Stomach smooth muscle (tissue), 2 donors: Measurements from ENCODE around the gene ZBTB7C.

Experiments used
- H3K27ac ChIP-seq: one replicate; pipeline ENCODE4 v1.7.0; 2013; ENCODE audit warnings: mild to moderate bottlenecking, low read length, inconsistent platforms
- H3K27me3 ChIP-seq, 2 donors: one replicate each; pipeline ENCODE4 v1.7.0; 2013; ENCODE audit warnings: low read length in 2 of 2; ENCODE audit not compliant: insufficient read depth in 2 of 2, control insufficient read depth in 1 of 2
- H3K36me3 ChIP-seq, 2 donors: one replicate each; pipeline ENCODE4 v1.7.0; 2013; ENCODE audit warnings: low read length in 2 of 2; ENCODE audit not compliant: control insufficient read depth in 2 of 2, insufficient read depth in 2 of 2
- H3K4me1 ChIP-seq: one replicate; pipeline ENCODE4 v1.7.0; 2013; ENCODE audit warnings: low read length; ENCODE audit not compliant: control insufficient read depth, insufficient read depth
- H3K4me3 ChIP-seq, 2 donors: one replicate each; pipeline ENCODE4 v1.7.0; 2013; ENCODE audit warnings: low read length in 2 of 2
- H3K9ac ChIP-seq, 2 donors: one replicate each; pipeline ENCODE4 v1.7.0; 2013; ENCODE audit warnings: low read length in 2 of 2, mild to moderate bottlenecking in 1 of 2
- H3K9me3 ChIP-seq, 2 donors: one replicate each; pipeline ENCODE4 v1.7.0; 2013; ENCODE audit warnings: low read length in 2 of 2; ENCODE audit not compliant: control insufficient read depth in 2 of 2
- donor health status: healthy.
- donor health status: Pancreatic carcinoma.

The ZBTB7C gene

GRCh38 chr18:48391868-48392267 is 17.3 kb downstream of the ZBTB7C start:
- H3K9me3 ChIP-seq: no peaks in the 10 kb centered on the region
- no peak overlapping the region for H3K4me3 ChIP-seq
- H3K27ac ChIP-seq: no peak overlapping the region
- no peaks in the 10 kb centered on the region for H3K36me3 ChIP-seq
- H3K4me1 ChIP-seq: peaks cover 6% of the 10 kb centered on the region
- H3K27me3 ChIP-seq: peaks cover 0 to 3% of the 10 kb centered on the region in 2 donors
- no peak overlapping the region for H3K9ac ChIP-seq

- Histone ChIP-seq H3K27ac (no peak overlapping the region), H3K36me3 (no peaks in the 10 kb centered on the region), H3K27me3 (peaks cover 0 to 3% of the 10 kb centered on the region in 2 donors), H3K9ac (no peak overlapping the region), H3K4me3 (no peak overlapping the region), H3K9me3 (no peaks in the 10 kb centered on the region), H3K4me1 (peaks cover 6% of the 10 kb centered on the region)
Measured at GRCh38 chr18:48390641-48391040, 18.5 kb downstream of the ZBTB7C start.

- H3K9ac ChIP-seq: no peak overlapping the region
- no peak overlapping the region for H3K27ac ChIP-seq
- H3K27me3 ChIP-seq: no peaks in the 10 kb centered on the region
- H3K9me3 ChIP-seq: no peaks in the 10 kb centered on the region
- no peaks in the 10 kb centered on the region for H3K36me3 ChIP-seq
- H3K4me3 ChIP-seq: no peak overlapping the region
- peaks cover 6% of the 10 kb centered on the region for H3K4me1 ChIP-seq
Measured at GRCh38 chr18:48388478-48388877, 20.7 kb downstream of the ZBTB7C start.

GRCh38 chr18:48387300-48387699 is 21.9 kb downstream of the ZBTB7C start:
- Histone ChIP-seq H3K27ac (no peak overlapping the region), H3K9ac (no peak overlapping the region), H3K27me3 (no peaks in the 10 kb centered on the region), H3K4me3 (no peak overlapping the region), H3K9me3 (no peaks in the 10 kb centered on the region), H3K4me1 (peaks cover 3% of the 10 kb centered on the region), H3K36me3 (no peaks in the 10 kb centered on the region)

GRCh38 chr18:48385596-48385995 is 23.6 kb downstream of the ZBTB7C start:
- Histone ChIP-seq H3K27me3 (no peaks in the 10 kb centered on the region), H3K4me1 (peaks cover 3% of the 10 kb centered on the region)

GRCh38 chr18:48376934-48377333 is 32.2 kb downstream of the ZBTB7C start:
- peaks cover 7% of the 10 kb centered on the region for H3K4me1 ChIP-seq
- no peak overlapping the region for H3K27ac ChIP-seq
- no peaks in the 10 kb centered on the region for H3K27me3 ChIP-seq
- H3K9me3 ChIP-seq: no peaks in the 10 kb centered on the region
- no peak overlapping the region for H3K9ac ChIP-seq
- no peaks in the 10 kb centered on the region for H3K36me3 ChIP-seq
- H3K4me3 ChIP-seq: no peak overlapping the region

More at GRCh38 chr18:48385596-48385995, 23.6 kb downstream of the ZBTB7C start:
- Histone ChIP-seq H3K27ac (no peak overlapping the region), H3K9ac (no peak overlapping the region), H3K9me3 (no peaks in the 10 kb centered on the region), H3K4me3 (no peak overlapping the region), H3K36me3 (no peaks in the 10 kb centered on the region)

GRCh38 chr18:48376406-48376805 is 32.8 kb downstream of the ZBTB7C start:
- Histone ChIP-seq H3K4me3 (no peak overlapping the region), H3K27me3 (no peaks in the 10 kb centered on the region), H3K9me3 (no peaks in the 10 kb centered on the region), H3K36me3 (no peaks in the 10 kb centered on the region), H3K9ac (no peak overlapping the region), H3K4me1 (peaks cover 7% of the 10 kb centered on the region), H3K27ac (no peak overlapping the region)

GRCh38 chr18:48375150-48375800 is 33.9 kb downstream of the ZBTB7C start:
- Histone ChIP-seq H3K9me3 (no peaks in the 10 kb centered on the region), H3K36me3 (no peaks in the 10 kb centered on the region), H3K4me1 (peaks cover 7% of the 10 kb centered on the region), H3K27ac (no peak overlapping the region), H3K27me3 (no peaks in the 10 kb centered on the region), H3K9ac (no peak overlapping the region), H3K4me3 (peak overlapping the region in 1 of 2 donors; percentile 29)

- Histone ChIP-seq H3K9me3 (no peaks in the 10 kb centered on the region), H3K4me1 (peaks cover 7% of the 10 kb centered on the region), H3K27ac (no peak overlapping the region), H3K36me3 (no peaks in the 10 kb centered on the region), H3K9ac (no peak overlapping the region), H3K4me3 (peak overlapping the region in 1 of 2 donors; percentile 29), H3K27me3 (no peaks in the 10 kb centered on the region)
Measured at GRCh38 chr18:48374423-48375149, 34.6 kb downstream of the ZBTB7C start.

- Histone ChIP-seq H3K27me3 (no peaks in the 10 kb centered on the region), H3K36me3 (no peaks in the 10 kb centered on the region), H3K27ac (no peak overlapping the region), H3K4me3 (no peak overlapping the region), H3K9me3 (no peaks in the 10 kb centered on the region), H3K9ac (no peak overlapping the region), H3K4me1 (peaks cover 7% of the 10 kb centered on the region)
Measured at GRCh38 chr18:48371854-48372602, 37.2 kb downstream of the ZBTB7C start.
